ENCODE data around the gene B3GNT9.

Gene B3GNT9

GRCh38 chr16:67104845-67105244 lies 46.0 kb downstream of the B3GNT9 start:
- H3K27ac ChIP-seq: peak overlapping the region; percentile 41
- TF ChIP-seq CTCF (conservative IDR thresholded peaks at IDR 0.05): no peak

- H3K27ac ChIP-seq: peak overlapping the region; percentile 41
- peak; percentile 30; the same call in 1 of the 2 replicates for TF ChIP-seq CTCF (conservative IDR thresholded peaks at IDR 0.05)
Measured at GRCh38 chr16:67104061-67104460, 46.7 kb downstream of the B3GNT9 start.

- TF ChIP-seq CTCF (conservative IDR thresholded peaks at IDR 0.05): peak; percentile 23; the same call in 1 of the 2 replicates
- no peak overlapping the region for H3K27ac ChIP-seq
Measured at GRCh38 chr16:67101311-67102082, 49.3 kb downstream of the B3GNT9 start.

- no peak overlapping the region for H3K27ac ChIP-seq
- TF ChIP-seq CTCF (conservative IDR thresholded peaks at IDR 0.05): peak; percentile 63
Measured at GRCh38 chr16:67100569-67101310, 50.1 kb downstream of the B3GNT9 start.

- TF ChIP-seq CTCF (conservative IDR thresholded peaks at IDR 0.05): no peak
Measured at GRCh38 chr16:67098599-67098998, 52.2 kb downstream of the B3GNT9 start.

More at GRCh38 chr16:67098599-67098998, 52.2 kb downstream of the B3GNT9 start:
- H3K27ac ChIP-seq: no peak overlapping the region

Measured in VCaP (cell line).